ENCODE data around the gene MRPL49. TPM values are rescaled to one million over a fixed set of nuclear protein-coding genes. Genes with fewer than 3 reads are reported as not detected.

MRPL49 gene
- total and polyA plus RNA-seq, 2 of the 13 experiments (the other 11 are each of a cell fraction or from before 2014, with no cell fraction given), result 39.2 to 53.3 TPM

DNA sequence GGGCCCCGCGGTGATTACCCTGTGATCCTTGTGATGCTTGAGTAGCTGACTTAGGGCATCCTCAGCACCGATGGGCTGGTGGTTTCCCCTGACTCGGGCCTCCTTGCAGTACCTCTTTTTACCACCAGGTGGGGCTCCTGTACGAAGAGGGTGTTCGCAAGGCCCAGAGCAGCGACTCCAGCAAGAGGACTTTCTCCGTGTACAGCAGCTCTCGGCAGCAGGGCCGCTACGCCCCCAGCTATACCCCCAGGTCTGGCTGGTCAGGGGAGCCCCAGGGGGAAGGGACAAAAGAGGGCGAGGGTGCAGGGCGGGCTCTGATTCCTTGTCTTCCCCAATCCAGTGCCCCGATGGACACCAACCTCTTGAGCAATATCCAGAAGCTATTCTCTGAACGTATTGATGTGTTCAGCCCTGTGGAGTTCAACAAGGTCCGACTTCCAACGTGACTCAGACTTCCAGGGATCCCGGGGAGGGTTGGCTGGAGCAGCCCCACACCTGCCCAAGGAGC, 11.7 kb upstream of the MRPL49 start (continued):
- no peak for TF ChIP-seq ZMAT3 (CRISPR knock-in tag; conservative IDR thresholded peaks at IDR 0.05)
- TF ChIP-seq HOXA3 (CRISPR knock-in tag; IDR thresholded peaks at IDR 0.05), result no peak
- TF ChIP-seq, protein P1, sequence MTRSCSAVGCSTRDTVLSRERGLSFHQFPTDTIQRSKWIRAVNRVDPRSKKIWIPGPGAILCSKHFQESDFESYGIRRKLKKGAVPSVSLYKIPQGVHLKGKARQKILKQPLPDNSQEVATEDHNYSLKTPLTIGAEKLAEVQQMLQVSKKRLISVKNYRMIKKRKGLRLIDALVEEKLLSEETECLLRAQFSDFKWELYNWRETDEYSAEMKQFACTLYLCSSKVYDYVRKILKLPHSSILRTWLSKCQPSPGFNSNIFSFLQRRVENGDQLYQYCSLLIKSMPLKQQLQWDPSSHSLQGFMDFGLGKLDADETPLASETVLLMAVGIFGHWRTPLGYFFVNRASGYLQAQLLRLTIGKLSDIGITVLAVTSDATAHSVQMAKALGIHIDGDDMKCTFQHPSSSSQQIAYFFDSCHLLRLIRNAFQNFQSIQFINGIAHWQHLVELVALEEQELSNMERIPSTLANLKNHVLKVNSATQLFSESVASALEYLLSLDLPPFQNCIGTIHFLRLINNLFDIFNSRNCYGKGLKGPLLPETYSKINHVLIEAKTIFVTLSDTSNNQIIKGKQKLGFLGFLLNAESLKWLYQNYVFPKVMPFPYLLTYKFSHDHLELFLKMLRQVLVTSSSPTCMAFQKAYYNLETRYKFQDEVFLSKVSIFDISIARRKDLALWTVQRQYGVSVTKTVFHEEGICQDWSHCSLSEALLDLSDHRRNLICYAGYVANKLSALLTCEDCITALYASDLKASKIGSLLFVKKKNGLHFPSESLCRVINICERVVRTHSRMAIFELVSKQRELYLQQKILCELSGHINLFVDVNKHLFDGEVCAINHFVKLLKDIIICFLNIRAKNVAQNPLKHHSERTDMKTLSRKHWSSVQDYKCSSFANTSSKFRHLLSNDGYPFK (CRISPR knock-in tag; IDR thresholded peaks at IDR 0.05; ENCODE audit: borderline replicate concordance), result 0 out of 2 replicates have a peak, but pooled peaks have one; percentile 48
- TF ChIP-seq, protein P2, sequence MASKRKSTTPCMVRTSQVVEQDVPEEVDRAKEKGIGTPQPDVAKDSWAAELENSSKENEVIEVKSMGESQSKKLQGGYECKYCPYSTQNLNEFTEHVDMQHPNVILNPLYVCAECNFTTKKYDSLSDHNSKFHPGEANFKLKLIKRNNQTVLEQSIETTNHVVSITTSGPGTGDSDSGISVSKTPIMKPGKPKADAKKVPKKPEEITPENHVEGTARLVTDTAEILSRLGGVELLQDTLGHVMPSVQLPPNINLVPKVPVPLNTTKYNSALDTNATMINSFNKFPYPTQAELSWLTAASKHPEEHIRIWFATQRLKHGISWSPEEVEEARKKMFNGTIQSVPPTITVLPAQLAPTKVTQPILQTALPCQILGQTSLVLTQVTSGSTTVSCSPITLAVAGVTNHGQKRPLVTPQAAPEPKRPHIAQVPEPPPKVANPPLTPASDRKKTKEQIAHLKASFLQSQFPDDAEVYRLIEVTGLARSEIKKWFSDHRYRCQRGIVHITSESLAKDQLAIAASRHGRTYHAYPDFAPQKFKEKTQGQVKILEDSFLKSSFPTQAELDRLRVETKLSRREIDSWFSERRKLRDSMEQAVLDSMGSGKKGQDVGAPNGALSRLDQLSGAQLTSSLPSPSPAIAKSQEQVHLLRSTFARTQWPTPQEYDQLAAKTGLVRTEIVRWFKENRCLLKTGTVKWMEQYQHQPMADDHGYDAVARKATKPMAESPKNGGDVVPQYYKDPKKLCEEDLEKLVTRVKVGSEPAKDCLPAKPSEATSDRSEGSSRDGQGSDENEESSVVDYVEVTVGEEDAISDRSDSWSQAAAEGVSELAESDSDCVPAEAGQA (IDR thresholded peaks at IDR 0.05; ENCODE audit: low read depth), result no peak
- TF ChIP-seq, protein P2 (CRISPR knock-in tag; IDR thresholded peaks at IDR 0.05; ENCODE audit: borderline replicate concordance), result no peak
- no peak for TF ChIP-seq ZNF788 (CRISPR knock-in tag; IDR thresholded peaks at IDR 0.05; ENCODE audit: borderline replicate concordance)
- TF ChIP-seq, protein P3, sequence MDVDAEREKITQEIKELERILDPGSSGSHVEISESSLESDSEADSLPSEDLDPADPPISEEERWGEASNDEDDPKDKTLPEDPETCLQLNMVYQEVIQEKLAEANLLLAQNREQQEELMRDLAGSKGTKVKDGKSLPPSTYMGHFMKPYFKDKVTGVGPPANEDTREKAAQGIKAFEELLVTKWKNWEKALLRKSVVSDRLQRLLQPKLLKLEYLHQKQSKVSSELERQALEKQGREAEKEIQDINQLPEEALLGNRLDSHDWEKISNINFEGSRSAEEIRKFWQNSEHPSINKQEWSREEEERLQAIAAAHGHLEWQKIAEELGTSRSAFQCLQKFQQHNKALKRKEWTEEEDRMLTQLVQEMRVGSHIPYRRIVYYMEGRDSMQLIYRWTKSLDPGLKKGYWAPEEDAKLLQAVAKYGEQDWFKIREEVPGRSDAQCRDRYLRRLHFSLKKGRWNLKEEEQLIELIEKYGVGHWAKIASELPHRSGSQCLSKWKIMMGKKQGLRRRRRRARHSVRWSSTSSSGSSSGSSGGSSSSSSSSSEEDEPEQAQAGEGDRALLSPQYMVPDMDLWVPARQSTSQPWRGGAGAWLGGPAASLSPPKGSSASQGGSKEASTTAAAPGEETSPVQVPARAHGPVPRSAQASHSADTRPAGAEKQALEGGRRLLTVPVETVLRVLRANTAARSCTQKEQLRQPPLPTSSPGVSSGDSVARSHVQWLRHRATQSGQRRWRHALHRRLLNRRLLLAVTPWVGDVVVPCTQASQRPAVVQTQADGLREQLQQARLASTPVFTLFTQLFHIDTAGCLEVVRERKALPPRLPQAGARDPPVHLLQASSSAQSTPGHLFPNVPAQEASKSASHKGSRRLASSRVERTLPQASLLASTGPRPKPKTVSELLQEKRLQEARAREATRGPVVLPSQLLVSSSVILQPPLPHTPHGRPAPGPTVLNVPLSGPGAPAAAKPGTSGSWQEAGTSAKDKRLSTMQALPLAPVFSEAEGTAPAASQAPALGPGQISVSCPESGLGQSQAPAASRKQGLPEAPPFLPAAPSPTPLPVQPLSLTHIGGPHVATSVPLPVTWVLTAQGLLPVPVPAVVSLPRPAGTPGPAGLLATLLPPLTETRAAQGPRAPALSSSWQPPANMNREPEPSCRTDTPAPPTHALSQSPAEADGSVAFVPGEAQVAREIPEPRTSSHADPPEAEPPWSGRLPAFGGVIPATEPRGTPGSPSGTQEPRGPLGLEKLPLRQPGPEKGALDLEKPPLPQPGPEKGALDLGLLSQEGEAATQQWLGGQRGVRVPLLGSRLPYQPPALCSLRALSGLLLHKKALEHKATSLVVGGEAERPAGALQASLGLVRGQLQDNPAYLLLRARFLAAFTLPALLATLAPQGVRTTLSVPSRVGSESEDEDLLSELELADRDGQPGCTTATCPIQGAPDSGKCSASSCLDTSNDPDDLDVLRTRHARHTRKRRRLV (CRISPR knock-in tag; IDR thresholded peaks at IDR 0.05), result no peak
- TF ChIP-seq ARNT (IDR thresholded peaks at IDR 0.05), result no peak
- no peak for TF ChIP-seq ZNF841 (CRISPR knock-in tag; IDR thresholded peaks at IDR 0.05; ENCODE audit: borderline replicate concordance)
- TF ChIP-seq, protein P4, sequence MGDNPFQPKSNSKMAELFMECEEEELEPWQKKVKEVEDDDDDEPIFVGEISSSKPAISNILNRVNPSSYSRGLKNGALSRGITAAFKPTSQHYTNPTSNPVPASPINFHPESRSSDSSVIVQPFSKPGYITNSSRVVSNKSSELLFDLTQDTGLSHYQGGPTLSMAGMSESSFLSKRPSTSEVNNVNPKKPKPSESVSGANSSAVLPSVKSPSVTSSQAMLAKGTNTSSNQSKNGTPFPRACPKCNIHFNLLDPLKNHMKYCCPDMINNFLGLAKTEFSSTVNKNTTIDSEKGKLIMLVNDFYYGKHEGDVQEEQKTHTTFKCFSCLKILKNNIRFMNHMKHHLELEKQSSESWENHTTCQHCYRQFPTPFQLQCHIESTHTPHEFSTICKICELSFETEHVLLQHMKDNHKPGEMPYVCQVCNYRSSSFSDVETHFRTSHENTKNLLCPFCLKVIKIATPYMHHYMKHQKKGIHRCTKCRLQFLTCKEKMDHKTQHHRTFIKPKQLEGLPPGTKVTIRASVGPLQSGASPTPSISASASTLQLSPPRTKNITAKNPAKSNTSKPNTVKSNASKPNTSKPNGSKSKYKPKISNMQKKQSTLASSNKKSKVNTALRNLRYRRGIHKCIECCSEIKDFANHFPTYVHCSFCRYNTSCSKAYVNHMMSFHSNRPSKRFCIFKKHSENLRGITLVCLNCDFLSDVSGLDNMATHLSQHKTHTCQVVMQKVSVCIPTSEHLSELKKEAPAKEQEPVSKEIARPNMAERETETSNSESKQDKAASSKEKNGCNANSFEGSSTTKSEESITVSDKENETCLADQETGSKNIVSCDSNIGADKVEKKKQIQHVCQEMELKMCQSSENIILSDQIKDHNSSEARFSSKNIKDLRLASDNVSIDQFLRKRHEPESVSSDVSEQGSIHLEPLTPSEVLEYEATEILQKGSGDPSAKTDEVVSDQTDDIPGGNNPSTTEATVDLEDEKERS (CRISPR knock-in tag; IDR thresholded peaks at IDR 0.05), result no peak
- no peak for TF ChIP-seq ARHGAP35 (CRISPR knock-in tag; IDR thresholded peaks at IDR 0.05; ENCODE audit: borderline replicate concordance)

Data from HepG2 (cell line).